ENCODE results near the gene XCR1. TPM values are rescaled to one million over a fixed set of nuclear protein-coding genes. Genes with fewer than 3 reads are reported as not detected.
A peak's percentile ranks its signal among the peaks of the same experiment; 100 is the strongest.

Gene XCR1, protein sequence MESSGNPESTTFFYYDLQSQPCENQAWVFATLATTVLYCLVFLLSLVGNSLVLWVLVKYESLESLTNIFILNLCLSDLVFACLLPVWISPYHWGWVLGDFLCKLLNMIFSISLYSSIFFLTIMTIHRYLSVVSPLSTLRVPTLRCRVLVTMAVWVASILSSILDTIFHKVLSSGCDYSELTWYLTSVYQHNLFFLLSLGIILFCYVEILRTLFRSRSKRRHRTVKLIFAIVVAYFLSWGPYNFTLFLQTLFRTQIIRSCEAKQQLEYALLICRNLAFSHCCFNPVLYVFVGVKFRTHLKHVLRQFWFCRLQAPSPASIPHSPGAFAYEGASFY
- polyA plus RNA-seq (2011; rRNA removed) (not detected in 2 replicates), polyA minus RNA-seq (2011; rRNA and poly(A)+ RNA removed) (not detected in 2 replicates)

DNA sequence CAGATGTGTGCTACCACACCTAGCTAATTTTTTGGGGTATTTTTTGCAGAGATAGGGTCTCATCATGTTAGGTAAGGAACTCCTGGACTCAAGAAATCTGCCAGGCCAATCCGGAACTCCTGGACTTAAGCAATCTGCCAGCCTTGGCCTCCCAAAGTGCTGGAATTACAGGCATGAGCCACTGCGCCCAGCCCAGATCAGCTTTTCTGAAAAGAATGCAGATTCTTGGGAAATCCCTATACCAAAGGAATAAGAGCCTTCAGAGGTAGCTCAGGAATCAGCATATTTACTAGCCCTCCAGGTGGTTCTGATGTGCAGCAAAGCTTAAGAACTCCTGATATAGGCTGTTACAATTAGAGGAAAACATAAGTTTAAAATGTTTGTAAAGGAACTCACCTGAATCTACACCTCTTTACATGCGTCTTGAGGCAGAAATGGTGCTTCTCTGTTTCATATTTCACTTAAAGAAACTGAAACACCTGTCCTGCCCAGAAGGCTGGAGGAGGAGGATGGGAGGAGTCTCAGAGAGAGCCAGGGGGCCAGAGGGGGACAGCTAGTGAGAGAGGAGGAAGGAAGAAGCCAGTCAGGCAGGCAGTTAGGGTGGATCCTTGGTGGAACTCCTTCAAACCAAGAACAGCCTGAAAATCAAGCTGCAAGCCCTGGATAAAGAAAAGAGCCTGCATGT lies at the start of gene XCR1:
TSS of gene XCR1 (minus strand) at position 463 of the 685 bp plus-strand sequence. CDS start 5,536 bp downstream, outside the sequence.
- H3K27me3 ChIP-seq (ENCODE audit: control insufficient read depth, insufficient read depth, low read length) = peaks cover 3% of the 10 kb centered on the region
- no peak for DNase-seq (ENCODE audit: low read depth)
- no peak for TF ChIP-seq CTCF (IDR thresholded peaks at IDR 0.05; ENCODE audit: insufficient read depth, low read depth, low read length)
- no peak within 1 kb of the TSS for H3K4me3 ChIP-seq (ENCODE audit: low read depth, low read length)
- CTCF ChIA-PET = interaction anchor here (0.9 to 1.4 kb wide), 3 partner anchors 9 to 79 kb away, joined by 3 to 4 read pairs (median 4); no protein-coding TSS in a partner anchor
- POLR2A ChIA-PET = no interaction called here
- no peaks in the 10 kb centered on the region for H3K36me3 ChIP-seq (ENCODE audit: control insufficient read depth, insufficient read depth, low read length)

DNA sequence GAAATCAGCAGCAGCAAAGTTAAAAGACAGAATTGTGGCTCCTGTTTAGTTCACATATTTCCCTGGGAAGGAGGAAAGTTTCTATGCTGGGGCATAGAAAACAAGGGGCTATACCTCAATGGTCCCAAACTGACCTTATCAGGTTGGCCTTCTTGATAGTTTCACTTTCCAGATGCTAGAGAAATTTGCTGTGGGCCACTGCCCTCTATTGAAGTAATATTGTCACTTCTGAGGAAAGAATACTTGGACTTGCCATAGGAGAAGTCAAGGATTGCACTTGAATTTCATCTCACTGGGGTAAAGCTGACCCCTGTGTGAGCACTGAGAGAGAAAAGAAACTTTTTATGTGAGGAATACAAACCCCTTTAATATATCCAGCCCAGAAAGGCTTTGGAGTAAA lies 49.3 kb upstream of the XCR1 start:
- Histone ChIP-seq H3K4me3 (ENCODE audit: low read depth, low read length) (no peak overlapping the region), H3K27me3 (ENCODE audit: control insufficient read depth, insufficient read depth, low read length) (peaks cover 2% of the 10 kb centered on the region; the same call in 1 of the 2 replicates), H3K36me3 (ENCODE audit: control insufficient read depth, insufficient read depth, low read length) (no peaks in the 10 kb centered on the region)
- CTCF ChIA-PET = interaction anchor here (0.9 to 17.8 kb wide), 17 partner anchors 8 to 315 kb away, joined by 3 to 541 read pairs (median 5); partner anchors contain the start of genes CCR1, CXCR6 and LZTFL1
- no peak for DNase-seq (ENCODE audit: low read depth)
- peak; percentile 31 for TF ChIP-seq CTCF (IDR thresholded peaks at IDR 0.05; ENCODE audit: insufficient read depth, low read depth, low read length)
- POLR2A ChIA-PET = no interaction called here

GRCh38 chr3:46075816-46076215 lies 48.5 kb upstream of the XCR1 start:
- TF ChIP-seq CTCF (IDR thresholded peaks at IDR 0.05; ENCODE audit: insufficient read depth, low read depth, low read length) = no peak
- H3K27me3 ChIP-seq (ENCODE audit: control insufficient read depth, insufficient read depth, low read length) = peaks cover 2% of the 10 kb centered on the region; the same call in 1 of the 2 replicates
- POLR2A ChIA-PET = no interaction called here
- H3K4me3 ChIP-seq (ENCODE audit: low read depth, low read length) = no peak overlapping the region
- CTCF ChIA-PET = interaction anchor here (1.4 to 17.8 kb wide), 7 partner anchors 10 to 314 kb away, joined by 3 to 541 read pairs (median 6); partner anchors contain the start of gene CXCR6
- DNase-seq (ENCODE audit: low read depth) = no peak
- no peaks in the 10 kb centered on the region for H3K36me3 ChIP-seq (ENCODE audit: control insufficient read depth, insufficient read depth, low read length)

- H3K36me3 ChIP-seq (ENCODE audit: control insufficient read depth, insufficient read depth, low read length) = no peaks in the 10 kb centered on the region
- ChIA-PET POLR2A (no interaction called here), CTCF (interaction anchor here (1.2 to 1.3 kb wide), 2 partner anchors 132 to 142 kb away, joined by 4 read pairs; no protein-coding TSS in a partner anchor)
- H3K27me3 ChIP-seq (ENCODE audit: control insufficient read depth, insufficient read depth, low read length) = peaks cover 2% of the 10 kb centered on the region
- no peak for DNase-seq (ENCODE audit: low read depth)
- TF ChIP-seq CTCF (IDR thresholded peaks at IDR 0.05; ENCODE audit: insufficient read depth, low read depth, low read length) = no peak
- no peak overlapping the region for H3K4me3 ChIP-seq (ENCODE audit: low read depth, low read length)
Measured at GRCh38 chr3:46071222-46071858, 44.1 kb upstream of the XCR1 start.

Data from BJ (cell line).